Prostate gland (tissue), 2 donors: Measurements from ENCODE around the gene DDN. TPM values are rescaled to one million over a fixed set of nuclear protein-coding genes. Genes with fewer than 3 reads are reported as not detected.

Source experiments
- DNase-seq: peaks from one replicate; pipeline ENCODE4 v3.0.0-alpha.2; 2019; ENCODE audit warnings: low spot score
- H3K27ac ChIP-seq, 2 donors: fragments of 200-600 bp; sonication (generic); 2 replicates each; pipeline ENCODE4 v1.5.1; 2017 to 2019
- H3K27me3 ChIP-seq: fragments of 200-600 bp; sonication (generic); replicated peaks from 2 replicates; pipeline ENCODE4 v1.5.1; 2019; ENCODE audit not compliant: insufficient read depth
- H3K36me3 ChIP-seq, 2 donors: fragments of 200-600 bp; sonication (generic); 1 replicate in 1 of 2; 2 replicates in 1 of 2; pipeline versions ENCODE4 v1.5.1 to v1.8.1; 2017 to 2019
- H3K4me1 ChIP-seq: fragments of 200-600 bp; sonication (generic); replicated peaks from 2 replicates; pipeline ENCODE4 v1.5.1; 2019
- H3K4me3 ChIP-seq, 2 donors: fragments of 200-600 bp; sonication (generic); 2 replicates each; pipeline ENCODE4 v1.5.1; 2017 to 2019
- H3K9me3 ChIP-seq: fragments of 200-600 bp; sonication (generic); 2 replicates; pipeline ENCODE4 v1.5.1; 2017
- POLR2A ChIP-seq: fragments of 450-650 bp; IDR thresholded peaks from one replicate; pipeline ENCODE4 v1.6.1; 2016; ENCODE audit warnings: antibody characterized with exemption, mild to moderate bottlenecking
- POLR2AphosphoS5 ChIP-seq: sonication (generic); formaldehyde crosslinking; IDR thresholded peaks from one replicate; pipeline ENCODE4 v1.6.1; 2017; ENCODE audit warnings: antibody characterized with exemption
- WGBS: methylation state at CpG from one replicate; pipeline ENCODE4 v1.1.5; 2018; 5-methylcytosine and 5-hydroxymethylcytosine counted together
- intact Hi-C: fragments of 100-400 bp; cut with DNase I; formaldehyde crosslinking; loops from one replicate; pipeline ENCODE4 v1.14.2; 2022
- total RNA-seq, 2 donors: library from RNA; depleted of rRNA; stranded (reverse); fragments of >200 nt; gene quantifications; one replicate each; pipeline ENCODE4 v1.1.0, GENCODE V29; 2016
- TF ChIP-seq, protein P1 (sequence below), 4 experiments: fragments of 200-600 bp in 2 of 4; fragments of 450-650 bp in 2 of 4; sonication (generic) in 2 of 4; IDR thresholded peaks; 1 replicate in 3 of 4; 2 replicates in 1 of 4; pipeline ENCODE4 v1.5.1; 2016 to 2019; ENCODE audit warnings: antibody characterized with exemption in 4 of 4, mild to moderate bottlenecking in 2 of 4, moderate library complexity in 2 of 4

The DDN gene
- total RNA-seq, 2 donors from 2014 or later, result 1.0 TPM; not detected in 1

DNA sequence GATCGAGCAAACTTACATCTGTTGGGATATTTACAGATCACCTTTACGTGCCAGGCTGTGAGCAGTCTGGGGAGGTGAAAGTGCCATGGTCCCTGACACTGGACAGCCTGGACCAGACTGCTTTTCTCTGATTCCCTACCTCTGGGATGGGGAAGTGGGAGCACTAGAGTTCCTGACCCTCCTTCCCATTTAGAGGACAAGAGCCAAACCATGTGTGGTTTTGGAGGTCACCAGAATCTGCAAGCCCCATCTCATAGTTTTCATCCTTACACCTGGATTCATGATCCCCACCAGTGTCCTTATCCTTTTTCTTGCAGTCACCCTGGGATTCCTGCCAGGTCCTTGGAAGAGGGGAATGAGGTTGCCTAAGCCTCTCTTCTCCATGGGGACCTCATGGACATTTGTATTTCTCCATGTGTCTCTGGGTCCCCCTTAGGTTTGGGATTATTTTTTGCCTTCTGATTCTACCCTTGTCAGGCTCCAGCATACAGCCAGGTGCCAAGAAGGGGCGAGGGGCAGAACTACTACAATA, 26.2 kb downstream of the DDN start:
- no peak for DNase-seq
- intact Hi-C loops, result no loop called here
- TF ChIP-seq, protein P1, sequence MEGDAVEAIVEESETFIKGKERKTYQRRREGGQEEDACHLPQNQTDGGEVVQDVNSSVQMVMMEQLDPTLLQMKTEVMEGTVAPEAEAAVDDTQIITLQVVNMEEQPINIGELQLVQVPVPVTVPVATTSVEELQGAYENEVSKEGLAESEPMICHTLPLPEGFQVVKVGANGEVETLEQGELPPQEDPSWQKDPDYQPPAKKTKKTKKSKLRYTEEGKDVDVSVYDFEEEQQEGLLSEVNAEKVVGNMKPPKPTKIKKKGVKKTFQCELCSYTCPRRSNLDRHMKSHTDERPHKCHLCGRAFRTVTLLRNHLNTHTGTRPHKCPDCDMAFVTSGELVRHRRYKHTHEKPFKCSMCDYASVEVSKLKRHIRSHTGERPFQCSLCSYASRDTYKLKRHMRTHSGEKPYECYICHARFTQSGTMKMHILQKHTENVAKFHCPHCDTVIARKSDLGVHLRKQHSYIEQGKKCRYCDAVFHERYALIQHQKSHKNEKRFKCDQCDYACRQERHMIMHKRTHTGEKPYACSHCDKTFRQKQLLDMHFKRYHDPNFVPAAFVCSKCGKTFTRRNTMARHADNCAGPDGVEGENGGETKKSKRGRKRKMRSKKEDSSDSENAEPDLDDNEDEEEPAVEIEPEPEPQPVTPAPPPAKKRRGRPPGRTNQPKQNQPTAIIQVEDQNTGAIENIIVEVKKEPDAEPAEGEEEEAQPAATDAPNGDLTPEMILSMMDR (IDR thresholded peaks at IDR 0.05), result no peak
- TF ChIP-seq POLR2AphosphoS5, result no peak
- peaks cover 25% of the 10 kb centered on the region for H3K27me3 ChIP-seq
- no peaks in the 10 kb centered on the region for H3K9me3 ChIP-seq
- H3K36me3 ChIP-seq, result no peaks in the 10 kb centered on the region
- H3K27ac ChIP-seq, result no peak overlapping the region
- no peak overlapping the region for H3K4me3 ChIP-seq
- WGBS, result 20% methylated on average over 3 of the region's 3 CpGs
- H3K4me1 ChIP-seq, result no peaks in the 10 kb centered on the region

DNA sequence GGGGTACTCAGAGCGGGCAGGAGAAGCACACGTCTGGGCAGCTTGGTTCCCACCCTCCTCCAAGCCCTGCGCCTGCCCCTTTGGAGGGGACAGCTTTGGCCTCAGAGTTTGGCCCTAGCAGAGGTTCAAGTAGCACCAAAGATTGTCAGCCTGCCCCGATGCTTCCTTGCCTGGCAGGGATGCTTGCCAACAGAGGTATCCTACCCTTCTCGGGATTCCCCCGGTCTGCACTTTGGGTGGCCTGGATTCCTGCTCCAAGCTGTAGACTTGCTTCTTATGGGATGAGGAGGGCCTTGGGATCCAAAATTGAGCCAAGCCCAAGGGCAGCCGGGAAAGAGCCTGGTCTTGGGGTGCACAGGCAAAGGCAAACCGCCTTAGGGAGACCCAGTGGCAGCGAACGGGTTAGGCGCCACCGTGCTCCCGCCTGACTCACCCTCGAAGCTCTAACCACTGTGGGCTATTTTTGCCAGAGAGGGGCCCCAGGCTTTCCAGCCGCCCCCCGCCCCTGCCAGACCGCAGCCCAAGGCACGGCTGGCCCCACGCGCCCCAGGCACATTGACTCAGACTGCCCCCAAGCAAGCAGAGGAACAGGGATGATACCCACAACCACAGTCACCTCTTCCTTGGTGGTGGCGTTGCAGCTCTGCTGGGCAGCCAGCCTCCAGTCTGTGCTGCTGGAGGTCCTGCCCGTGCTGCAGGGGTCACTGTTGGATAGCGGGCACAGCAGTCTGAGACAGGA, 26.8 kb downstream of the DDN start:
- Histone ChIP-seq H3K27me3 (peaks cover 20% of the 10 kb centered on the region), H3K4me3 (no peak overlapping the region), H3K9me3 (no peaks in the 10 kb centered on the region), H3K4me1 (no peaks in the 10 kb centered on the region), H3K36me3 (no peaks in the 10 kb centered on the region), H3K27ac (no peak overlapping the region)
- TF ChIP-seq POLR2AphosphoS5 (no peak), POLR2A (no peak)
- TF ChIP-seq, protein P1 (IDR thresholded peaks at IDR 0.05), result no peak
- intact Hi-C loops, result no loop called here
- 15% methylated on average over 16 of the region's 23 CpGs for WGBS
- DNase-seq, result no peak

DNA sequence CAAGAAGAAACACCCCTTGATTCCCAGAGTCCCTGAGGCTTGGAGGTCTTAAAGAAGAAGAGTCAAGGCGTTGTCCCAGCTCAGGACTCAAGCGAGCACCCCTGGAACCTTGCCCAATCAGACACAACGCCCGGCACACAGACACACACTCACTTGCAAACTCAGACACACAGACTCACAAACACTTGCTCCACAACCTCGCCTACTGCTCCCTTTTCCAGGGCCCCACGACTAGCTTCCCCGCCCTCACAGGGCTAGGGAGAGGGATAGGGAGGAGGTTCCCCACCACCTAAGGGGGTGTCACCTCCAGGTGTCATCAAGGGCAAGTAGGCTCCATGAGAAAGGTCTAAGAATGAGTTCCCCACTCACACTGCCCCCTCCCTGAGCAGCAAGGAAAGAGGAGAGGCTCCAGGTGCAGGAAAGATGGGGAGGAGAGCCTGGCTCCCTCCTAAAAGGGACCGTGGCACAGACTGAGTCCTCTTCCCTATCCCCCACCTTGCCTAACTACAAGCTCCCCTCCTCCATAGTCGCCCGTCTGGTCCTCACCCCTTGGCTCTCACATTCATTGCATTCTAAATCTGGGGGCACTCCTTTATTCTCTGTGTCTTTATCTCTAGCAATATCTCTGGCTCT, 28.4 kb downstream of the DDN start:
- DNase-seq, result no peak
- TF ChIP-seq POLR2A, result no peak
- TF ChIP-seq POLR2AphosphoS5, result no peak
- TF ChIP-seq, protein P1 (IDR thresholded peaks at IDR 0.05), result no peak
- Histone ChIP-seq H3K4me1 (no peaks in the 10 kb centered on the region), H3K9me3 (no peaks in the 10 kb centered on the region), H3K36me3 (no peaks in the 10 kb centered on the region), H3K27ac (no peak overlapping the region), H3K4me3 (no peak overlapping the region), H3K27me3 (peaks cover 20% of the 10 kb centered on the region)
- WGBS, result 31% methylated on average over 10 of the region's 10 CpGs
- intact Hi-C loops, result no loop called here

DNA sequence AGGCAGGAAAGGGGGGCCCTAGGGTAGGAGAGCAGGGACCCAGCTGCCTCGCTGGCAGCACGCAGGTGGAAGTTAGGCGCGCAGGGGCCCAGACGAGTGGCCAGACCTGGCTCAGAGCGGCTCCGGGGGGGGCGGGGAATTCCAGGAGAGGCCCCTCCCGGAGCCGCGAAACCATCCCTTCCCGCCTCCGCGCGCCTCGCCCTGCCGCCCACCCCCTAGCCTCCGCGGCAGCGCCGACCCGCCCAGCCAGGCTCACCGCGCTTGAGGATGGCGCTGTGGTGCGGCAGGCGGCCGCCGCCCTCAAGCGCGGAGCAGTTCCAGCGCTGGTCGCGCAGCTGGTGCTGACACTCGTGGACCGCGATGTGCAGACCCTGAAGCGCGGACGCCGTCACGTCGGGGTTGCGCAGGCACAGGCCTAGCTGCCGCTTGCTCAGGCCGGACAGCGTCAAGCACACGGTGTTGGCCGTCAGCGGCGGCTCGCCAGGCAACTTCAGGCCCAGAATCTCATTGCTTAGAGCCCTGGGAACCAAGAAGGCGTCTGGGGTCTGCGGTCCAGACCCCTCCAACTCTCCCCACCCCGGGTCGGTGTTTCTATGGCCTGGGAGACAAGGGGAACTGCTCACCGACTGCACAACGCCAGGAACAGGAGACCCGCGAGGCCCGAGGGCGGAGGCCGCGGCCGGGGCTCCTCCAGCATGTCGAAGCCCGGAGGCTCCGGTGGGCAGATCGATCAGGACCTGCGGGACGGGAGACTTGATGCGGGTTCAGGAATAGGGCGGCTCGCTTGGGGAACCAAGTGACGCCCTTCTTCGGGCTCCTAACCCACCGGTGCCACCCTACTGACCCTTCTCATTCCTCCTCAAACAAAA, 29.1 kb downstream of the DDN start:
- Histone ChIP-seq H3K27me3 (peaks cover 20% of the 10 kb centered on the region), H3K4me3 (no peak overlapping the region), H3K36me3 (no peaks in the 10 kb centered on the region), H3K9me3 (no peaks in the 10 kb centered on the region), H3K27ac (no peak overlapping the region), H3K4me1 (no peaks in the 10 kb centered on the region)
- intact Hi-C loops, result no loop called here
- no peak for DNase-seq
- TF ChIP-seq POLR2A (no peak), POLR2AphosphoS5 (no peak)
- TF ChIP-seq, protein P1 (IDR thresholded peaks at IDR 0.05), result no peak
- 18% methylated on average over 51 of the region's 77 CpGs for WGBS
